CD4-positive, alpha-beta T cell (primary cell): ENCODE measurements around the gene GTF3C2. TPM values are rescaled to one million over a fixed set of nuclear protein-coding genes. Genes with fewer than 3 reads are reported as not detected.

ENCODE experiments used
- ATAC-seq: fragments of 200-7000 bp; cut with Tn5 transposase; one replicate; pipeline ENCODE4 v1.10.0; 2022; ENCODE audit warnings: mild to moderate bottlenecking; ENCODE audit not compliant: poor library complexity
- CTCF ChIA-PET: fragments of 350-600 bp; sonication (Branson Sonifier 250); formaldehyde crosslinking; loops from one replicate; lab custom pipeline; 2021; ENCODE audit warnings: antibody characterized with exemption, inconsistent platforms; lab: Charles Lee
- POLR2A ChIA-PET: fragments of 350-600 bp; sonication (Branson Sonifier 250); formaldehyde crosslinking; loops from one replicate; lab custom pipeline; 2021; ENCODE audit warnings: antibody characterized with exemption, inconsistent platforms; lab: Charles Lee
- DNase-seq, 14 experiments: peaks; one replicate each; pipeline ENCODE4 v3.0.0-alpha.2; 2013 to 2020; ENCODE audit warnings: mixed read lengths in 2 of 14
- H3K27ac ChIP-seq, 2 donors: one replicate each; pipeline versions ENCODE4 v1.5.1 to v1.7.0; 2013; ENCODE audit warnings: low read length in 2 of 2, low read depth in 1 of 2, mild to moderate bottlenecking in 1 of 2
- H3K27me3 ChIP-seq, 2 experiments: 1 replicate in 1 of 2; 2 replicates in 1 of 2; pipeline versions ENCODE4 v1.6.1 to v1.7.0; 2013; ENCODE audit warnings: low read length in 2 of 2, control low read depth in 1 of 2, mild to moderate bottlenecking in 1 of 2, moderate library complexity in 1 of 2; ENCODE audit not compliant: insufficient read depth in 2 of 2, control insufficient read depth in 1 of 2
- H3K36me3 ChIP-seq: one replicate; pipeline ENCODE4 v1.6.1; 2013; ENCODE audit warnings: low read length, control low read depth; ENCODE audit not compliant: insufficient read depth
- H3K4me1 ChIP-seq: one replicate; pipeline ENCODE4 v1.6.1; 2013; ENCODE audit warnings: low read length, control low read depth; ENCODE audit not compliant: insufficient read depth
- H3K4me3 ChIP-seq: one replicate; pipeline ENCODE4 v1.5.1; 2013; ENCODE audit warnings: mild to moderate bottlenecking, low read length, moderate library complexity
- H3K9me3 ChIP-seq, 2 experiments: 1 replicate in 1 of 2; 2 replicates in 1 of 2; pipeline versions ENCODE4 v1.6.1 to v1.7.0; 2013; ENCODE audit warnings: low read length in 2 of 2, mild to moderate bottlenecking in 2 of 2, control low read depth in 1 of 2, moderate library complexity in 1 of 2; ENCODE audit not compliant: control insufficient read depth in 1 of 2, insufficient read depth in 1 of 2
- H3K27ac Mint-ChIP-seq: one replicate; pipeline ENCODE4 v1.8.0; 2020; ENCODE audit warnings: mixed read lengths
- H3K27me3 Mint-ChIP-seq: one replicate; pipeline ENCODE4 v1.8.0; 2021; ENCODE audit warnings: mixed read lengths
- H3K36me3 Mint-ChIP-seq: one replicate; pipeline ENCODE4 v1.8.0; 2021; ENCODE audit warnings: low read depth, mixed read lengths
- H3K4me1 Mint-ChIP-seq: one replicate; pipeline ENCODE4 v1.8.0; 2021; ENCODE audit warnings: low read depth, mixed read lengths
- H3K4me3 Mint-ChIP-seq: one replicate; pipeline ENCODE4 v1.8.0; 2020; ENCODE audit warnings: mild to moderate bottlenecking, mixed read lengths
- H3K9me3 Mint-ChIP-seq: one replicate; pipeline ENCODE4 v1.8.0; 2020; ENCODE audit warnings: mixed read lengths
- CTCF ChIP-seq: fragments of 200-600 bp; IDR thresholded peaks from one replicate; pipeline ENCODE4 v1.8.0; 2022; ENCODE audit warnings: antibody characterized with exemption, mild to moderate bottlenecking
- intact Hi-C, 2 experiments: fragments of 100-400 bp; cut with DNase I in 1 of 2; cut with micrococcal nuclease in 1 of 2; formaldehyde crosslinking; loops; one replicate each; pipeline versions ENCODE4 v1.15.1 to v1.9.0; 2023 to 2025; cut with DNase I, micrococcal nuclease
- total RNA-seq, 174 experiments: library from RNA in 2 of 174; stranded (reverse) in 2 of 174; gene quantifications; one replicate each; pipeline ENCODE4 v1.2.3 and lab custom pipeline; 2021 to 2026

Gene GTF3C2
- total RNA-seq, 2 experiments from 2014 or later: 54.6 to 56.8 TPM

- no peaks in the 10 kb centered on the region for H3K9me3 ChIP-seq
- Mint-ChIP-seq H3K9me3 (no peaks in the 10 kb centered on the region), H3K4me3 (no peak overlapping the region), H3K27me3 (peaks cover 33% of the 10 kb centered on the region), H3K27ac (no peak overlapping the region), H3K36me3 (no peaks in the 10 kb centered on the region), H3K4me1 (no peaks in the 10 kb centered on the region)
- DNase-seq: no peak
- H3K27me3 ChIP-seq: peaks cover 6 to 9% of the 10 kb centered on the region in 2 experiments
- POLR2A ChIA-PET: no interaction called here
- CTCF ChIA-PET: no interaction called here
- no peak overlapping the region for H3K27ac ChIP-seq
- H3K4me3 ChIP-seq: no peak overlapping the region
- H3K4me1 ChIP-seq: no peaks in the 10 kb centered on the region
- intact Hi-C loops: no loop called here
- ATAC-seq: no peak
- no peak for TF ChIP-seq CTCF
- no peaks in the 10 kb centered on the region for H3K36me3 ChIP-seq
These were observed 61.6 kb downstream of the GTF3C2 start for GRCh38 chr2:27294928-27295327.

DNA sequence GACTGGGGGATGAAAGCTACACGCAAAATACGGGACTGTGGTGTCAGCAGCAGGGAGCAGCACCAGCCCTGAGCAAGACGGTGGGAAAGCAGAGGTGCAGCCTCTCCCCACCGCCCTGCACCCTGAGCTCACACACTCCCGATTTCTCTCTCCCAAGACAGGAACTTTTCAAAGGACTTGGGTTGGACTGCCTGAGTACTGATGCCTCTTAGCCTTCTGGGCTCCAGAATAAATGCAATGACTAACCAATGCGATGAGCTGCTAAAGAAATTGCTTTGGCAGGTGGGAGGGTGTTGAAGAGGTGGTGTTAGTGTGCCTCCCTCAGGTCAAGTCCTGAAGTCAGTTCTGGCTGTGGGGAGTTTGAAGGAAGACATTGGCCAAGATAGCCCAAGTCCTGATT, 64.7 kb downstream of the GTF3C2 start:
- Histone ChIP-seq H3K27ac (no peak overlapping the region), H3K4me1 (no peaks in the 10 kb centered on the region), H3K27me3 (peaks cover 6% of the 10 kb centered on the region in 2 experiments), H3K4me3 (no peak overlapping the region), H3K9me3 (no peaks in the 10 kb centered on the region), H3K36me3 (no peaks in the 10 kb centered on the region)
- intact Hi-C loops: no loop called here
- ATAC-seq: no peak
- no peak overlapping the region for H3K27ac Mint-ChIP-seq
- no peak for TF ChIP-seq CTCF
- no peaks in the 10 kb centered on the region for H3K9me3 Mint-ChIP-seq
- peaks cover 24% of the 10 kb centered on the region for H3K27me3 Mint-ChIP-seq
- H3K4me1 Mint-ChIP-seq: no peaks in the 10 kb centered on the region
- no peak for DNase-seq
- CTCF ChIA-PET: interaction anchor here (1.5 kb wide), 1 partner anchor 12 kb away, joined by 4 read pairs; no protein-coding TSS in a partner anchor
- no peaks in the 10 kb centered on the region for H3K36me3 Mint-ChIP-seq
- H3K4me3 Mint-ChIP-seq: no peak overlapping the region
- POLR2A ChIA-PET: no interaction called here

- H3K27me3 Mint-ChIP-seq: peaks cover 20% of the 10 kb centered on the region
- CTCF ChIA-PET: interaction anchor here (1.0 to 1.7 kb wide), 3 partner anchors 11 to 25 kb away, joined by 3 to 4 read pairs (median 4); no protein-coding TSS in a partner anchor
These were observed 66.0 kb downstream of the GTF3C2 start for GRCh38 chr2:27290549-27290948.

More at GRCh38 chr2:27290549-27290948, 66.0 kb downstream of the GTF3C2 start:
- ATAC-seq (no peak), DNase-seq (no peak)
- H3K4me1 ChIP-seq: no peaks in the 10 kb centered on the region
- Mint-ChIP-seq H3K27ac (no peak overlapping the region), H3K36me3 (no peaks in the 10 kb centered on the region), H3K9me3 (no peaks in the 10 kb centered on the region), H3K4me1 (no peaks in the 10 kb centered on the region), H3K4me3 (no peak overlapping the region)
- no peak overlapping the region for H3K27ac ChIP-seq
- no peaks in the 10 kb centered on the region for H3K9me3 ChIP-seq
- no peak for TF ChIP-seq CTCF
- intact Hi-C loops: no loop called here
- POLR2A ChIA-PET: no interaction called here
- no peaks in the 10 kb centered on the region for H3K36me3 ChIP-seq
- no peak overlapping the region for H3K4me3 ChIP-seq
- H3K27me3 ChIP-seq: peaks cover 6% of the 10 kb centered on the region in 2 experiments
